GM21367 (cell line): ENCODE measurements around the gene BIN1.

Source experiments
- ATAC-seq: cut with Tn5 transposase; IDR thresholded peaks from one replicate; pipeline ENCODE4 v1.9.1; 2021; ENCODE audit not compliant: unreplicated experiment

BIN1 gene

DNA sequence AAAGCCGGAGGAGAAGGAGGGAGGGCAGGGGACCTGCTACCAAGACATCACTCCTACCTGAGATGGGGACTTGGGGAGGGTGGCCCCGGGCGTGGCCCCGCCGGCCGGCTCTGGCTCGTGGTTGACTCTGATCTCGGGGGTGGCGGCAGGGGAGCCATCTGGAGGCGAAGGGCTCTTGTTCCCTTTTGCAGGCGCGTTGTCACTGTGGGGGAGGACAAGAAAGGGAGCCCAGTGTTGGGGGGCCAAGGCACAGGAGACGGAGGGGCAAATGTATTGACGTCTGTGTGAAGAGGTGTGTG, 48.1 kb downstream of the BIN1 start:
- ATAC-seq = no peak

DNA sequence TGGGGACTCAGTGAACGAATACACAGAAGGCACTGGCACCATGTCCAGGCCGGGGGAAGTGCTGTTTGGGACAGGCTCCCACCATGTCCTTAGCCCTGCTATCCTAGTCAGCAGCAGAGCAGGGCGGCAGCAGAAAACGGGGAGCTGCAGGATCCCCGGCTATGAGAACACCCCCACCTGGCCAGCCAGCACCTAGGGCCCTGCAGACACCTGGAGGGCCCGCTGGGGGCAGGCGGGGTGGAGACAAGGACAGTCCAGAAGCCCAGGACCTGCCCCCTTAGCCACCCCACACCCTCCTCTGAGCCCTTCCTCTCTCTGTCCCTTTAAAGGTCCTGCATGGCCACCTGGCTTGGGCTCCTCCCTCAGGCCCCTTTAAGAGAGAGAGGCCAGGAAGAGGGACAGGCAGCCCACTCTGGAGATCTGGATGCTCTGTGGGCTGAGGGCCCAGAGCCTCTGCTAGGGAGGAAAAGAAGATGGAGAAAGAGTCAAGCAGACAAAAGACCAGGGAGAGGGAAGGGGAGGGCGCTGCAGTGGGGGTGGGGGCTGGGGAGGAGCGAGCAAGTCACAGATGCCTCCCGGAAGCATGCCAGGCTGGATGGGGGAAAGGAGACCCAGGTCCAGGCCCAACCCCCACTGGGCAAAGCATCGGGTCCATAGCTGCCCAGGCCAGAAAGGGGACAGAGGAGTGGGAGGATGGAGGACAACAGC, 48.6 kb downstream of the BIN1 start:
- no peak for ATAC-seq

DNA sequence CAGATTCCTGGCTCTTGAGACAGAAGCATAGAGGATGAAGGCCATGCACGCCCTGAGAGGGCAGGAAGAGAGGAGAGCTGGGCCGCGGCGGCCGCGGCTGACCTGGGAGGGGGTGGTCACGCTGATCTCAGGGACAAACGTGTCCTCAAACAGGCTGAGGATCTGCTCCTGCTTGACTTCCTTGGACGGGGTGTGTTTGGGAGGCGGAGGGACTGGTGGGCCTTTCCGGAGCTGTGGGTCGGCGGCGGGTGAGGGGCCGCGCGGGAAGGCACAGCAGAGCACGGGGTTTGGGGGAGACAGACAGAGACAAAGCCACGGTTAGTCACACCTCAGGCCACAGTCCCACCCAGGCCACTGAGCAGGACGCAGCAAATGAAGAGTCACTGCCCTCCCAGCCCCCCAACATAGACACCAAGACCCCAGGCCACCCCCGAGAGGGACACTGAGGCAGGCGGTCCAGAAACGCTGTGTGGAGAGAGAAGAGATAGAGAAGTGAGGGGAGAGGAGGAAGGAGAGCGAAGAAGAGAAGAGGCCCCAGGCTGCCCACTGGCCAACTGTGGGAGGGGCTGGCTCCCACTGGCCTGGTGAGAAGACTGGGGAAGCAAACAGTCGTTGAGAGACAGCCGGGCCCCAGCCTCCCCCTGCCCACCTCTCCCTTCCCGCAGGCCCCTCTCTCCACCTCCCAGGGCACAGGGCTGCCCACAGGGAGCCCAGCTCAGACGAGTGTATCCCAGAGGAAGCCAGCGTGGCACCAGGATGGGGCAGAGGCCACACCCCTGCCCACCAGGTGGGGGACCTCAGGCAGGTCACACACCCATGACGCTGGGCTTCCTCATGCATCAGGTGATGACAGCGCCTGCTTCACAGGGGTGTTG, 49.3 kb downstream of the BIN1 start:
- ATAC-seq = no peak

DNA sequence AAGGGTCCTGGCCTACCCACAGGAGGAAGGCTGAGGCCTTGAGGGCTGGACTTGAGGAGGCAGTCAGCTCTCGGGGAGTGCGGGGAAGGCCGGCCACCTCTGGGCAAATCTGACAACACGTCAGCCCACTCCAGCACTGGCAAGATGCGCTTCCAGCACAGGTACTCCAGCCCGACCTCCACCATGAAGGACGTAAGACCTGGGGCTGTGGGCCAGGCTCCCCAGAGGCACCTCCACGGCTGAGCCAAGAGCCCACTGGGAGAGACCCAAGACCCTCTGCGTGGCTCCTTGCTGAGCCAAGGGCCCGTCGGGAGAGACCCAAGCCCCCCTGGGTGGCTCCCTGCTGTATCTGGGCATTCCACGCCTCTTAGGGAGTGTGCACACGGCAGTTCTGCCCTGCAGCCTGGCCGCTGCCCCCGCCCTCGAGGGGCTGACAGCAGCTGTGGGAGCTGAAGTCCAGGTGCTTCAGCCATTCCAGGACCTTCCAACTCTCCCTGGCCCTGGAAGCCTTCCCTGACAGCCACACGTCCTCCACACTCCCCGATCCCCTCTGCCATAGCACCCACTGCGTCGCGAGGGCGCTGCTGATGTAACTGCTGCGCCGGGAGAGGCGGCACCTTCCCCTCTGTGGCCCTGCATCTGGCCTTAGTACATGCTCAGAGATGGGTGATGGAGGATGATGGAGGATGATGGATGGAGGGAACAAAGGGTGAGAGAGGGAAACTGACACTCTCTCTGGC, 50.2 kb downstream of the BIN1 start:
- no peak for ATAC-seq

DNA sequence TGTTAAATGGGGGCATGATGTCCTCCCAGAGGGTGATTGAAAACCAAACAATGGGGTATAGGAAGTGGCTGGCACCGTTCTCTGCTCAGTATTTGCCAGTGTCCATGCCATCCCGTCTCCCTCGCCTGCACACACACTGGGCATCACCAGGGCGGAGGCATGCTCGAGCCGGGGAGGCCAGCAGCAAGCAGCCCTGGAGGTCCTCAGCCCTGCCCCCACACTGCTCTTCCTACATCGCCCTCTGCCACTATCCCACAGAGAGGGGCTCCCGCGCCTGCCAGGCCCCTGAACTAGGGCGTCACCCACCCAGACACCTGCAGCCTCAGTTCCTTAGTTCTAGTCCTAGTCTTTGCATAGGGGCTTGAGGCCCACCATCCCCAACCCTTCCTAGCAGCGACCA, 50.9 kb downstream of the BIN1 start:
- ATAC-seq = no peak

DNA sequence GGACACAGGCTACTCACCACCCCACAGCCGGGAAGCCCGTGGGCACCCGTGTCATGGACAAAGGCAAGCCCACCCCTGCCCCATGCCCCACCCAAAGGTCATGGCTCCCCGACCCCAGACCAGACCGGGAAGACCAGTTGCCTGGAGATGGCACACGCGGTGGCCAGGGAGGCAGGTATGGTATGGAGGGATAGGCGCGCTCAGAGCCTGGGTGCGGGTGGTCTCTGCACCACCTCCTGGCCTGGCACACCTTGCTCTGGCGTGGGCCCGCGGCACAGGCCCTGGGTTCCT, 51.2 kb downstream of the BIN1 start:
- no peak for ATAC-seq

DNA sequence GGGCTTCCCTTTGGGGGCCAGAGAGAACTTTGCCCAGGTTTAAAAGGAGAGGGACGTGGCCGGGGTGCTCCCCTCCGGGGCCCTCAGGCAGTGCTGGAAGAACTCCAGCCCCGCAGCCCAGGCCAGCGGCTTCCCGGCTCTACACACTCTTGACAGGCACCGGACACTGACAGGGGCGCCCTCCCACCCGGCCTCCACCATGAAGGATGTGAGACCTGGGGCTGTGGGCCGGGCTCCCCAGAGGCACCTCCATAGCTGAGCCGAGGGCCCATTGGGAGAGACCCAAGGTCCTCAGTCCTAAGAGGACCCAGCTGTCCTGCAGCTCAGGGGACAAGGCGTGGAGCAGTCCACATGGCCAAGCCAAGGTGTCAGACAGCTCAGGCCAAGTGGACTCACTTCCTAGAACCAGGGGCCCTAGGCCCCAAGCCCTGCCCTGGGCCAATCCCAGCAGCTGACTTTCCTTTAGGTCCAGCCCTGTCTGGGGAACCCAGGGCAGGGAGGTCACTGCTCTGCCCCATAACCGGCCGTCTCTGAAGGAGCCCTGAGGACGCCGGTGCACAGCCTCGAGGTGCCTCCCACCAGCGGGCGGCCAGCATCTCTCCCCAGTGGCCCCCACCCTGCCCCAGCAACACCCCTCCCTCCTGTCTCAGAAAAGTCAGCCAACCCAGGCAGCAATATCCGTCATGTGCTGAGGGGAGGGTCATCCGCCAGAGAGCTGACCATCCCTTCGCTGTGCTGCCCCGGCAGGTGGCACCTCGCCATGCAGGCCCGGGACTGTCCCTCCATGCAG, 51.8 kb downstream of the BIN1 start:
- ATAC-seq = no peak

DNA sequence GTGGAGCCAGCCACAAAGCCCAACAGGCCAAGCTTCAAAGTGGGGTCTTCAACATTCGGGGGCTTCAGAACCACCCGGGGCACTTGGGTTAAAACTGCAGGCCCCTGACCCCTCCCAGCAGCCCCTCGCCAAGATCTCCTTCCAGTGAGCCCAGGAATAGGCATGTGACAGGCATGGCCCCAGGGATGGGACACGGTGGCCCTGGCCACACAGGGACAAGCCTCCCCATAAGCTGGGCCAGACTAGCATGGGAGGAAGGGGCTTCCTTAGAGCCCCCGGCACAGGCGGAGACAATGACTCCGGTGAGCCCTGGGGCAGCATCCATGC, 52.4 kb downstream of the BIN1 start:
- ATAC-seq = no peak

DNA sequence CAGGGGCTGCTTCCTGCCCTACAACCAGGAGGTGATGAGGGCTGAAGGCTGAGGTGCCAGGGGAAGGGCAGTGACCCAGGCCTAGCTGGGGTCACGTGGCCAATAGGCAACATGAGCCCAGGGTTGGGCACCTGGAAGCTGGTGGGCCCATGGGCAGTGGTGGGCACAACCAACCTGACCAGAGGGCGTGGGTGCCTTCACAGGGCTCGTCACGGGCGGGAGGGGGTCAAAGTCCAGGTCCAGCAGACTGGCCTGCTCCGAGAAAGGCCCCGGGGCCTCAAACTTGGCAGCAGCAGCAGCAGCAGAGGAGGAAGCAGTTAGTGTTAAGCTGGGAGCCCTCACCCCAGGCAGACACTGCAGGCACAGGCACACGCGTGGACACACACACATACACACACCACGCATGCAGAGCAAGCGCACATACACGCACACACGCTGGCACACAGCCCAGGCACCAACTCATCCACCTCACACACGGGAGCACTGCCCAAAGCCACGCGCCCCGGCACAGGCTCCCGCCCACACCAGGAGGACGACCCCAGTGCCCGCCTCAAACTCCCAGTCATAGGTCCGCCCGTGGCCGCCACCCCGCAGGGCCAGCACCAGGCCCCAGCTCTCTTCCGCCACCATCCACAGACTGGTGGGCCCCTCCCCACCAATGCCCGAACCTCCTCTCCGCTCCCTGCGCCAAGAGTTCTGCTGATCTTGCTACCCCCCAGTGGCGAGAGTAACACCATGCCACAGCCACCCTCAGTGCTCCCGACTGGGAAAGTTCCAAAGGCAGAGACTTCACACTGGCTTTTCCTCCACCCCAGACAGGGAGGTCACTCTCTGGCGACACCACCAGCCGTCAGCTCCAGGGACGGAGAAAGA, 53.0 kb downstream of the BIN1 start:
- no peak for ATAC-seq

DNA sequence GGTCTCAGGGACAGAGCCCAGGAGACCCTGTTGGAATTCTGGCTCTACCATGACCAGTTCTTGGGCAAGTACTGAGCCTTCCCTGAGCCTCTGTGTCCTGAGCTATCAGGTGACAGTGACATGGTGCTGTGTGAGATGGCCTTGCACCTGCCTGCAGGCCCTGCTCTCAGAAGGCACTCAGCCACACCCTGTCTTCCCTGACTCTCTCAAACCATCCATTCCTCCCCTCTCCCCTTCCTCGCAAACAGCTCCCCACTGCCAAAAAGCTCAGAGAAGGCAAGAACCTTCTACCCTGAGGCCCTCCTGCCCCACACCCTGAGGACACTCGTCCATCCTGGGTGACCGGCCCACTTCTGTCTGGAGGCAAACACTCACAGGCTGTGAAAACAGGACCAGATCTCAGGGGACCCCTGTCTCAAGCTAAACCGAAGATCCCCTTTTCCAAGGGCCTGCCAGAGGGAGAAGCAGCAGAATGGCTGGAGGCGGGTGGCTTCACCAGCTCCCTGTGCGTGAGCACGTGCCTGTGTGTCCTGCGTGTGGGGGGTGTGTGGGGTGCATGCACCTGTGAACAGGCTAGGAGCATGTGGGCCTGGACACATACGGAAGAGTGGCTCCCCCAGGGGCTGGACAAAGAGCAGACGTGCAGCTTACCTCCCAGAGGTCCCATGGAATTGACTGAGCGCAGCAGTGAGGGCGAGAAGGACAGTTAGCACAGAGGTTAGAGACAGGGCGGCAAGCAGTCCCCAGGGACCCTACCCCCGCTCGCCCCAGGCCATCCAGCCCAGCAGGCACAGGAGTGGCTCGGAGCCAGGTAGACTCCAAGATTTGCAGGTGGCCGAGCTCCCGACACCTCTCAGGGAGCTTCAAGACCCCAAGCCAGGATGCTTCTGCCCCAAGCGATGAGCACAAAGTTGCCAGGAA, 53.9 kb downstream of the BIN1 start:
- no peak for ATAC-seq

DNA sequence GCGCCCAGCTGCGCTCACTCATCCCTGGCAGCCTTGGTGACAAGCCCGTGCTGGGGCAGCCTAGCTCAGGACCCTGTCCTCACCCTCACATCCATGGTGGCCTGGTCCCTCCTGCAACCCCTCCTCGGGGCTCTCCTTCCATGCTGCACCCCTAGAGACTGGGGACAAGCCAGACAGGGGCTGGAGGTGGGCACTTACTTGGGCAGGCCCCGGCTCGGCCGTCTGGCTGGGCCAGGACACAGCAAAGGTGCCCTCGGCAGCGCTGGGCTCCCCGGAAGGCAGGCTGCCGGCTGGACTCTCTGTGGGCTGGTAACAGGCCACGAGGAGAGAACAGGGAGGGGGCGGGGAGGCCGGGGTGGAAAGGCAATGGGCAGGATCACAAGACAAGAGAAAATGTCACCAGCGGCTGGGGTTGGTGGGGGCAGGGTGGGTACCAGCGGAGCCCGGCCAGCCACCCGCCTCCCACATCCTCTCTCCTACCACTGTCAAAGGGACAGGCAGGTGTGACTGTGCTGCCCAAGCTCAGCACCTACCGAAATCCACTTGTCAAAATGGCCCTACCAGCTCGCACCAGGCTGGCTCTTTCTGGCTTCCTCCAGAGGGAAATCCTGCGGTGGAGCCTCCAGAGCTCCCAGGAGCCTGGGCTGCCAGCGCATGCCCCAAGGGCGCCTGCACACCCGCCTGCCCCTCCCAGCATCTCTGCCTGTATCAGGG, 54.7 kb downstream of the BIN1 start:
- ATAC-seq = no peak

DNA sequence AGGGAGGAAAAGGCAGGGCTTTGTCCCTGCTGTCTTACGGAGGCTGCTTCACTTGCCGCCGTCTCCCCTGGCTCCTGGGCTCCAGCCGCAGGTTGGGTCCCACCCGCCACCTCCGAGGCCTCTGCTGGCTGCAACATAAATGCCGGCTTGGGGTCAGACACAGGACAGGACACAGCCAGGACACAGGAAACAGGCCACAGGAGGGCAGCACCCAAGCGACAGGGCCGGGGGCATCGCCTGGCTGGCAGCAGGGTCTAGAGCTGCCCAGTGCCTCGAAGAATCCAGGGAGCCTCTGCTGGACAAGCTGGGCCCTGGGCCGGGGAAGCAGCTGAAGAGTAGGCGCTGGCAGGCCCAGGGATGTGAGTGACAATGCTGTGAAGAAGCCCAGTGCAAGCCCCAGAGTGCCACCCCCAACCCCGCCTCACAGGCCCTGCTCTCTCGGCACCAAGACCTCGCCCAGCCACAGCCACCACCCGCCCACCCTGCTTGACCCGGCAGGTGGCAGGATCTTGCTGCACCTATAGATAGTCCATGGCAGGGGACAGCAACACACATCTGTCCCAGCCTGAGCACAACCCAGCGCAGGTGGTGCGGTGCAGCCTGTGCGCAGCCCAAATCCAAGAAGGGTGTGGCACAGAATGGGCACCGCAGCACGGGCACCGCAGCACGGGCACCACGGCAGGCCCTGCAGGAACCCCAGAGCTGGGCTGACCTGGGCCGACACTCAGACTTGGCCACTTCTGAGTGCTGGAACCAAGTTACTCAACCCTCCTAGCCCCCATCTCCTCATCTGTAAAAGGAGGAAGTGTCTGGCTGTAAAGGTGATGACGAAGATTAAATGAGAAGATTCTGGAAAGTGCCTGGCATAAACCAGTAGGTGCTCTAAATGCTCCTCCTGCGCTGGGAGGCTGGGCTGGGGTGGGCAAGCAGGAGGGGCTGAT, 55.6 kb downstream of the BIN1 start:
- no peak for ATAC-seq

DNA sequence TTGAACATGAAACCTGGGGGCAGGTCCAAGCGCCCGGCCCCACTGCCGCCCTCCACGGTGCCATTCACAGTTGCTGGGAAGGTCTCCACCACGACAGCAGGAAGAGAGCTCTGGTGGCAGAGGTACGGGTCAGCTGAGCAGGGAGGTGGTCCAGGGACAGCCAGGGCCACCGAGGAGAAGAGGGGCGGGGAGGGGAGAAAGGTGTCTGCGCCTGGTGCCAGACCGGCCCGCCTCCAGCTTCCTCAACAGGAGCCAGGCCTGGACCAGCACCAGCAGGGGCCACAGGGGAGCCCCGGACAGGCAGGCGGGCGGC, 56.2 kb downstream of the BIN1 start:
- ATAC-seq = no peak

DNA sequence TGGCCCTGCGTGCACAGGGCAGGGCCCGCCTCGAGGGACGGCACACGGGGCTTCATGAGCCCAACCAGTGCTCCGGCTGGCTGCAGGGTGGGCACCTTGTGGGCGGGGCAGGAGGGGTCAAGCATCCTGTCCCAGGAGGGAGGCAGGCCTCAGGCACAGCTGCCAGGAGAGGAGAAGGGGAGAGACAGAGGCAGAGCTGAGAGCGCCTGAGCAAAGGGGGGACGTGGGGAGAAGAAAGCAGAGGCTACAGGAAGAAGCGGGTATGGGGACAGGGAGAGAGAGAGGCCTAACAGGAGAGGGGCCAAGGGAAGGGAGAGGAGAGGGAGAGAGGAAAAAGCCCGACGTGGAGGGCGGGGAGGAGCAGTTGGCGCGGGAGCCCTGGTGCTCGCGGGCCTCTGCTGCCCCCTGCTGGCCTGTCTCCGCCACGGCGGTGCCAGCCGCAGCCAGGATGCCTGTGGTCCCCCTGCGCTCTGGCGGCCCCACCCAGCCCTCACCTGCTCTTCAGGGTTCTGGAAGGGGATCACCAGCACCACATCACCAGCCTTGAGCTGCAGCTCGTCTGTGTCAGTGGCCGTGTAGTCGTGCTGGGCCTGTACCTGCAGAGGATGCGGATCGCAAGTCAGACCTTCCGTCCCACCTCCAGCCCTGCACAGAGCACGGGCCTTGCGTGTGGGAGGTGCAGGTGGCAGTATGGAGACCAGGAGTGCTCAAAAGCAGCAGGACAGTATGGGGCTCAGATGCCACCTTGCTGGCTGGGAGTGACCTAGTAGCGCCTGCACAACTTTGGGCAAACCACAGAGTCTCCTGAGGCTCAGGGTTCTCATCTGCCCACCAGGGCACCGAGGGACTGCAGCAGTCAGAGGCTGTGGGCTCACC, 56.8 kb downstream of the BIN1 start:
- no peak for ATAC-seq

DNA sequence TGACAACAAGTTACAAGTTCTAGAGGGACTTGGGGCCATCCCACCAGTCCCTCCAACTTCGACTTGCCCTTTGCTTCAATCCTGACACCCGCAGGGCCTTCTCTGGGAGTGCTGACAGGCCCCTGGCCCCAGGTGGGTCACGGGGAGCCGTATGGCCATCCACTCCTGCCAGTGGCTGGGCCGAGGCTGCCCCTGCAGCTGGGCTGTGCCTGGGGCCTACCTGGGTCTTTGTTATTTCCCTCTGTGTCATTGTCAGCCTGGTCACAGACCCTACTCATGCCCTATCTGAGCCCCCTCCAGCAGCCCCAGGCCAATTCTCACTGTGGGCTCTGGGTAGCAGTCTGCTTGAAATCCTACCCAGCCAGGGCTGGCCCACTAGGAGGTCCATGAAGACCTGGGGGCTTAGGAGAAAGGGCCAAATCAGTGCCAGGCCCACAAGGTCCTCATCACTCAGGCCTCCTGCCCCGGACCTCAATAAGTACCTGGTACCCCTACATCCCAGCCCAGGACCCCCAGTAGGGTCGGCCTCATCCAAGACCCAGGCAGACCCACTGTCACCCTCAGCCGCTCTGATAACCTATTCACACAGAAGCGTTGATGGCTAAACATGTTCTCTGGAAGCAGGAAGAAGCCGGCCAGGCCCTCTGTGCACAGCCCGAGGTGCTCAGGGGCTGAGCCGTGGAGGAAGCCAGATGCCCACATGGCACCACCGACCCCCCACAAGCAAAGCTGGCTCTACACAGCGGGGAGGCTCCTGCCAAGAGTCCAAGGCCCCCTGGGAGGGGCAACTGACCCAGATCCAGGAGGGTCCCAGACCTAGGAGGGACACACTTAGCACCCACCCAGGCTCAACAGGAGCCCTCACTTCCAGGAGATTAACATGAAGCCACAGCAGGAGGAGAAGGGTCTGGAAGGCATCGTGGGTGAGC, 57.7 kb downstream of the BIN1 start:
- no peak for ATAC-seq

DNA sequence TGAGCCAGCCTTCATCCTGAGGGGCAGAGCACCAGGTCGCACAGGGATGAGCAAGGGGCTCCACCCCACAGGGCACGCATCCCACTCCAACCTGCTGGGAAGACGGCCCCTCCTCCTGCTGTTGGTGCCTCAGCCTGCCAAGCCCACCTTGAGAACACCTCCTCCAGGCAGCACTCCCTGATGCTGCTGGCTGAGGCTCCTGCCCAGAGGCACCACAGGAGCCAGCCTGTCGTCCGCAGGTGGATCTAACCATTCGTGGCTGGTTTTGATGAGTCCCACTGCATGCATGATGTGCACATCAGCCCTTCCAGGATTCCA, 58.4 kb downstream of the BIN1 start:
- no peak for ATAC-seq
